Nephron (organoid): Measurements from ENCODE around the gene NCKAP5L.

ENCODE experiments used
- H3K27ac Mint-ChIP-seq, 3 experiments: 2 replicates each; pipeline ENCODE4 v1.8.0; 2020; ENCODE audit warnings: mixed read lengths in 3 of 3, mild to moderate bottlenecking in 2 of 3, moderate library complexity in 1 of 3
- H3K27me3 Mint-ChIP-seq: 2 replicates; pipeline ENCODE4 v1.8.0; 2021; ENCODE audit warnings: low read depth, mild to moderate bottlenecking, moderate library complexity, mixed read lengths
- H3K36me3 Mint-ChIP-seq: 2 replicates; pipeline ENCODE4 v1.8.0; 2020; ENCODE audit warnings: low read depth, mixed read lengths
- H3K4me1 Mint-ChIP-seq: 2 replicates; pipeline ENCODE4 v1.8.0; 2020; ENCODE audit warnings: mixed read lengths
- H3K4me3 Mint-ChIP-seq, 3 experiments: 2 replicates each; pipeline ENCODE4 v1.8.0; 2020; ENCODE audit warnings: mild to moderate bottlenecking in 3 of 3, mixed read lengths in 3 of 3, moderate library complexity in 2 of 3
- H3K9me3 Mint-ChIP-seq: 2 replicates; pipeline ENCODE4 v1.8.0; 2020; ENCODE audit warnings: mixed read lengths
- CTCF ChIP-seq, 3 experiments: fragments of 200-600 bp; sonication (generic); IDR thresholded peaks; one replicate each; pipeline ENCODE4 v1.5.0; 2021; ENCODE audit warnings: antibody characterized with exemption in 3 of 3; ENCODE audit not compliant: unreplicated experiment in 3 of 3

NCKAP5L gene

GRCh38 chr12:49823951-49824350, 4.3 kb downstream of the NCKAP5L start:
- H3K4me1 Mint-ChIP-seq, result peaks cover 67% of the 10 kb centered on the region
- no peaks in the 10 kb centered on the region for H3K27me3 Mint-ChIP-seq
- peak overlapping the region in 2 of 3 experiments; percentile 53 to 69 for H3K4me3 Mint-ChIP-seq
- H3K27ac Mint-ChIP-seq, result peak overlapping the region; percentile 56 to 78 (median 56)
- no peaks in the 10 kb centered on the region for H3K9me3 Mint-ChIP-seq
- no peak for TF ChIP-seq CTCF (IDR thresholded peaks at IDR 0.05; ENCODE audit: unreplicated experiment in 3 of 3)
- H3K36me3 Mint-ChIP-seq, result peaks cover 21% of the 10 kb centered on the region

- H3K27me3 Mint-ChIP-seq, result no peaks in the 10 kb centered on the region
- H3K4me3 Mint-ChIP-seq, result no peak overlapping the region
- no peak overlapping the region for H3K27ac Mint-ChIP-seq
- H3K4me1 Mint-ChIP-seq, result peaks cover 62% of the 10 kb centered on the region
- H3K36me3 Mint-ChIP-seq, result peaks cover 21% of the 10 kb centered on the region
- no peaks in the 10 kb centered on the region for H3K9me3 Mint-ChIP-seq
- TF ChIP-seq CTCF (IDR thresholded peaks at IDR 0.05; ENCODE audit: unreplicated experiment in 3 of 3), result no peak
Observed at GRCh38 chr12:49823350-49823749, 4.9 kb downstream of the NCKAP5L start.

- Mint-ChIP-seq H3K4me3 (no peak overlapping the region), H3K27me3 (no peaks in the 10 kb centered on the region), H3K27ac (peak overlapping the region in 1 of 3 experiments; percentile 42), H3K4me1 (peaks cover 55% of the 10 kb centered on the region), H3K9me3 (no peaks in the 10 kb centered on the region), H3K36me3 (peaks cover 21% of the 10 kb centered on the region)
- TF ChIP-seq CTCF (IDR thresholded peaks at IDR 0.05; ENCODE audit: unreplicated experiment in 3 of 3), result no peak
Observed at GRCh38 chr12:49821373-49822287, 6.6 kb downstream of the NCKAP5L start.

GRCh38 chr12:49819786-49820185, 8.4 kb downstream of the NCKAP5L start:
- no peak overlapping the region for H3K4me3 Mint-ChIP-seq
- no peaks in the 10 kb centered on the region for H3K27me3 Mint-ChIP-seq
- H3K4me1 Mint-ChIP-seq, result peaks cover 47% of the 10 kb centered on the region
- no peaks in the 10 kb centered on the region for H3K9me3 Mint-ChIP-seq
- TF ChIP-seq CTCF (IDR thresholded peaks at IDR 0.05; ENCODE audit: unreplicated experiment in 3 of 3), result no peak
- H3K36me3 Mint-ChIP-seq, result peaks cover 30% of the 10 kb centered on the region
- peak overlapping the region in 2 of 3 experiments; percentile 6 to 36 for H3K27ac Mint-ChIP-seq

- Mint-ChIP-seq H3K36me3 (peaks cover 35% of the 10 kb centered on the region), H3K27me3 (no peaks in the 10 kb centered on the region), H3K9me3 (no peaks in the 10 kb centered on the region), H3K4me1 (peaks cover 40% of the 10 kb centered on the region), H3K4me3 (no peak overlapping the region), H3K27ac (no peak overlapping the region)
- no peak for TF ChIP-seq CTCF (IDR thresholded peaks at IDR 0.05; ENCODE audit: unreplicated experiment in 3 of 3)
Observed at GRCh38 chr12:49818241-49818895, 9.8 kb downstream of the NCKAP5L start.
